PC-3 (cell line): ENCODE measurements around the gene DDX42. TPM values are rescaled to one million over a fixed set of nuclear protein-coding genes. Genes with fewer than 3 reads are reported as not detected.

Experiments used
- ATAC-seq: fragments of 200-7000 bp; cut with Tn5 transposase; 2 replicates; pipeline ENCODE4 v1.9.1; 2020; ENCODE audit warnings: mild to moderate bottlenecking, moderate library complexity
- BruUV-seq: library from RNA; stranded (reverse); fragments of 400-500 nt; replicated peaks from 2 replicates; lab custom pipeline; 2021; lab: Mats Ljungman, UMichigan
- CTCF ChIA-PET: fragments of 300-600 bp; sonication (Branson Sonifier 250); formaldehyde crosslinking; loops from one replicate; lab custom pipeline; 2022; ENCODE audit warnings: antibody characterized with exemption; lab: Charles Lee
- POLR2A ChIA-PET: fragments of 300-600 bp; sonication (Branson Sonifier 250); formaldehyde crosslinking; loops from one replicate; lab custom pipeline; 2022; ENCODE audit warnings: antibody characterized with exemption; ENCODE audit not compliant: unreplicated experiment; lab: Charles Lee
- DNase-seq: peaks from one replicate; pipeline ENCODE4 v3.0.0-alpha.2; 2015
- H2AFZ ChIP-seq: fragments of 300-600 bp; sonication (generic); 2 replicates; pipeline ENCODE4 v1.6.0; 2016; ENCODE audit warnings: antibody characterized with exemption, low read length
- H3F3A ChIP-seq: fragments of 300-600 bp; sonication (generic); one replicate; pipeline ENCODE4 v1.6.0; 2017; ENCODE audit warnings: antibody characterized with exemption, low read length, control low read depth, mild to moderate bottlenecking; ENCODE audit not compliant: unreplicated experiment
- H3K27ac ChIP-seq: fragments of 300-600 bp; sonication (generic); 2 replicates; pipeline ENCODE4 v1.5.1; 2016; ENCODE audit warnings: mild to moderate bottlenecking, low read length
- H3K27me3 ChIP-seq: fragments of 300-600 bp; sonication (generic); 2 replicates; pipeline ENCODE4 v1.6.1; 2016; ENCODE audit warnings: low read length, mixed read lengths
- H3K36me3 ChIP-seq: fragments of 300-600 bp; sonication (generic); 2 replicates; pipeline ENCODE4 v1.6.1; 2016; ENCODE audit warnings: low read depth, mixed run types, low read length, mixed read lengths
- H3K4me1 ChIP-seq: fragments of 300-600 bp; sonication (generic); 2 replicates; pipeline ENCODE4 v1.5.1; 2016; ENCODE audit warnings: low read length; ENCODE audit not compliant: insufficient read depth
- H3K4me2 ChIP-seq: fragments of 300-600 bp; sonication (generic); 2 replicates; pipeline ENCODE4 v1.6.0; 2016; ENCODE audit warnings: low read length
- H3K4me3 ChIP-seq: fragments of 300-600 bp; sonication (generic); 2 replicates; pipeline ENCODE4 v1.5.1; 2016; ENCODE audit warnings: mild to moderate bottlenecking, low read length, mixed read lengths
- H3K79me2 ChIP-seq: fragments of 300-600 bp; sonication (generic); 2 replicates; pipeline ENCODE4 v1.6.1; 2017; ENCODE audit warnings: low read length, mixed read lengths
- H3K9ac ChIP-seq: fragments of 300-600 bp; sonication (generic); 2 replicates; pipeline ENCODE4 v1.6.0; 2016; ENCODE audit warnings: mild to moderate bottlenecking, low read length
- H3K9me2 ChIP-seq: fragments of 300-600 bp; sonication (generic); replicated peaks from 2 replicates; pipeline ENCODE4 v1.6.1; 2016; ENCODE audit warnings: mixed run types, low read length, mixed read lengths
- H3K9me3 ChIP-seq: fragments of 300-600 bp; sonication (generic); 2 replicates; pipeline ENCODE4 v1.6.1; 2016; ENCODE audit warnings: low read length, mixed read lengths
- H4K20me1 ChIP-seq: fragments of 300-600 bp; sonication (generic); 2 replicates; pipeline ENCODE4 v1.6.1; 2016; ENCODE audit warnings: low read length, mixed read lengths
- CTCF ChIP-seq: fragments of 300-600 bp; sonication (generic); conservative IDR thresholded peaks from 2 replicates; pipeline ENCODE4 v1.5.1; 2017; ENCODE audit warnings: antibody characterized with exemption, low read depth, mild to moderate bottlenecking, low read length
- EZH2 ChIP-seq: fragments of 300-600 bp; sonication (generic); IDR thresholded peaks from one replicate; pipeline ENCODE4 v1.6.1; 2017; ENCODE audit warnings: antibody characterized with exemption, mild to moderate bottlenecking, low read length; ENCODE audit not compliant: unreplicated experiment
- EZH2phosphoT487 ChIP-seq: fragments of 300-600 bp; sonication (generic); IDR thresholded peaks from 2 replicates; pipeline ENCODE4 v1.6.1; 2018; ENCODE audit warnings: mild to moderate bottlenecking, antibody characterized with exemption, low read length, borderline replicate concordance
- intact Hi-C: fragments of 100-400 bp; cut with micrococcal nuclease; formaldehyde crosslinking; loops from 2 replicates; pipeline ENCODE4 v1.9.0; 2023
- total RNA-seq: library from RNA; depleted of rRNA; stranded (reverse); fragments of >200 nt; gene quantifications from 2 replicates; pipeline ENCODE4 v1.2.3, GENCODE V29; 2014

DDX42 gene
- total RNA-seq, 1 experiment from 2014 or later, result 72.4 TPM

GRCh38 chr17:63819585-63820537 is 45.9 kb downstream of the DDX42 start:
- Histone ChIP-seq H3F3A (peaks cover 12% of the 10 kb centered on the region), H3K9me3 (no peaks in the 10 kb centered on the region), H3K4me1 (no peaks in the 10 kb centered on the region), H3K4me3 (no peak overlapping the region), H2AFZ (no peak overlapping the region), H3K27ac (no peak overlapping the region), H3K79me2 (peaks cover 20% of the 10 kb centered on the region), H4K20me1 (0 out of 2 replicates have a peak, but pooled peaks cover 7% of the 10 kb centered on the region), H3K9me2 (no peaks in the 10 kb centered on the region), H3K36me3 (peaks cover 93% of the 10 kb centered on the region), H3K9ac (no peak overlapping the region), H3K27me3 (no peaks in the 10 kb centered on the region), H3K4me2 (no peak overlapping the region)
- intact Hi-C loops, result no loop called here
- CTCF ChIA-PET, result no interaction called here
- ATAC-seq (no peak), DNase-seq (no peak)
- TF ChIP-seq EZH2phosphoT487 (no peak), CTCF (no peak), EZH2 (no peak)
- BruUV-seq, result TSS peak; percentile 64
- POLR2A ChIA-PET, result interaction anchor here (0.6 to 0.7 kb wide), 2 partner anchors 17 to 46 kb away, joined by 4 to 5 read pairs; partner anchors contain the start of gene CCDC47

- TF ChIP-seq EZH2phosphoT487, result no peak
- TF ChIP-seq CTCF, result no peak
- no peak for TF ChIP-seq EZH2
- Histone ChIP-seq H3K4me1 (peaks cover 9% of the 10 kb centered on the region), H3F3A (peaks cover 12% of the 10 kb centered on the region), H3K27ac (no peak overlapping the region), H3K79me2 (peaks cover 32% of the 10 kb centered on the region), H4K20me1 (0 out of 2 replicates have a peak, but pooled peaks cover 14% of the 10 kb centered on the region), H3K9me3 (no peaks in the 10 kb centered on the region), H3K27me3 (no peaks in the 10 kb centered on the region), H3K9ac (no peak overlapping the region), H3K4me2 (no peak overlapping the region), H3K9me2 (no peaks in the 10 kb centered on the region), H2AFZ (no peak overlapping the region), H3K36me3 (peaks cover 91% of the 10 kb centered on the region), H3K4me3 (no peak overlapping the region)
- ATAC-seq, result no peak
- intact Hi-C loops, result no loop called here
- DNase-seq, result no peak
- ChIA-PET CTCF (no interaction called here), POLR2A (no interaction called here)
- BruUV-seq, result no TSS peak
Observed at GRCh38 chr17:63820963-63821561, 47.1 kb downstream of the DDX42 start.
